NCI-H2171 treated with DMSO at 0.1 percent for 48 hours (cell line): ENCODE data around the gene IGF1R.

Source experiments
- DNase-seq: peaks from one replicate; lab custom pipeline; 2025; lab: John Stamatoyannopoulos, UW

The IGF1R gene

DNA sequence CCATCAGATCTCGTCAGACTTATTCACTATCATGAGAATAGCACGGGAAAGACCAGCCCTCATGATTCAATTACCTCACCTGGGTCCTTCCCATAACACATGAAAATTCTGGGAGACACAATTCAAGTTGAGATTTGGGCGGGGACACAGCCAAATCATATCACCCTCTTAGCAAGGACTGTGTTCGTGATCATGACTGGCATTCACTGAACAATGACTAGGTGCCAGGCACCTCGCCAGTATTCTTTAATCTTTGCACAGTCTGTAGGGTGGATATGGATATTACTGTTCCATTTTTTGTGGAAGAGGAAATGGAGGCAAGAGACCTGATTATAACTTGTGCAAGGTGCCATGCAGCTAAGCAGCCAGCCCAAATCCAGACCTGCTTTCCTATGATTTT lies 77.5 kb downstream of the IGF1R start:
- DNase-seq = no peak

DNA sequence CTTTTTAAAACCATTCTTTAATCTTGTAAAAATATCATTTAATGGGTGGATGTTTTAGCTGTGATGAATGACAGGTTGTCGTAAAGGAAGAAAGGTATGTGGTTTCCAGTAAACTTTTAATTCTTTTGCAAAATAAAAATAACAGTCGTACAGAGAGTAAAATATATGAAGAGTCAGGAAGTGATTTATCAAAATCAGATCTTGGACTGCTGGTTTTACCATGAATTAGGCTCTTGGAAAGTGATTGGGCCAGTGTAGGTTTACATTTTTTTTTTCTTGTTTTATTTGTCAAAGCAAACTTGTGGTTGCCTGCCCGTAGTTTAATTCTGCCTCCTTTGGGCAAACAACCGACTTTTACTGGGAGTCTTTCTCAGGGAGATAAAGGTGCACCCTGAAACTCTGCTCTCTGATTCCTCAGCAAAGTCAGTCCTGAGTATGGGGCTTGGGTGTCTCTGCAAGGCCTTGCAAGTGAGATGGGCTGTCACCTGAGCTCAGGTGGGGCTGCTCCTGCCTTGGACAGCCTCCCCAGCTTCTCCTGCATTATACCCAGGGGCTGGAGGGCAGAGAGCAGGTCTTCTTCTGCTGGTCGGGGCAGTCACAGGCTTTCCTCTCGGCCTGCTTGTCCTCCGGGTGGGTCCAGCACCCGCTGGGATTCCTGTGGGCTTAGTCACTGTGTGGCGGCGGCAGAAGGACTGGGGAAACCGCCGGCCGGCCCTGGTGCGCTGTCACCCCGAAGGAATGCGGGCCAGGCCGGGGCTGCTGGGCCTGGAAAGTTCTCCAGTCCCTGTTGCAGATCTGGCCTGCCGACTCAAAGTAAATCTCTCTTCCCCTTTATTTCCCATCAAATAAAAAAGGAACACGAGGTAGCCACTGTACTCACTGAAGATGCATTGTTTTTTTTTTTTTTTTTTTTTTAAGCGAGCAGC lies 79.0 kb downstream of the IGF1R start:
- no peak for DNase-seq

DNA sequence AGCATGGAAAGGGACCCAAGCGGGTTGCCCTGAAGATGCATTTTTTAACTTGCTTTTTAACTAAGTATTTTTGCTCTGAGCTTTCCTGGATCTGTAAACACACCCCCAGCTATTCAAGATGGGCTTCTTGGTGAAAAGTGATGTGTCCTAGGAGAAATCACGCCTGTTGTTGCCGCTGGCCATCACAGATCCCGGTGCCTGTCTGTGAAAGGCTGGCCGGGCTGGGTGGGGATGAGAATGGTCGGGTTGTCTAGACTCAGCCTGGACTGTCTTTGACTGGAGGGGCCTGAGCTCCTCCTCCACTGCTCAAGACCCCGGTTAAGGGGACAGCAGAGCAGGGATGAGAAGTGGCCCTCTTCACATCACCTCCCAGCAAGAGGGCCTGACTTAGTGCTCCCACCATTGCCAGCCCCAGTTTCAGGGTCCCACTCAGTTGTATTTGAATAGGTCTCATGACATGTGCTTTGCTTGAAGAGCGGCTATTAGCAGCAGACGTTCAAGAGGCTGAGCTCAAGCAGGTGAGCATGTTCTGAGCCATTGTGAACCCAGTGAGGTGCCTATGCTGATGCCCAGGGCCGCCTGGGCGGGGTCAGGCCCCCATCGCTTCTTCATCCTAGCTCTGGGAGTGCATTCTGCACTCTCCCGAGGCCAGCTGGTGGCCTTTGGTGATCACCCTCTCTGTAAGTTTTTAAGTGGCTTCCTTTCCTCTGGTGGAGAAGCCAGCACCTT lies 79.9 kb downstream of the IGF1R start:
- no peak for DNase-seq

DNA sequence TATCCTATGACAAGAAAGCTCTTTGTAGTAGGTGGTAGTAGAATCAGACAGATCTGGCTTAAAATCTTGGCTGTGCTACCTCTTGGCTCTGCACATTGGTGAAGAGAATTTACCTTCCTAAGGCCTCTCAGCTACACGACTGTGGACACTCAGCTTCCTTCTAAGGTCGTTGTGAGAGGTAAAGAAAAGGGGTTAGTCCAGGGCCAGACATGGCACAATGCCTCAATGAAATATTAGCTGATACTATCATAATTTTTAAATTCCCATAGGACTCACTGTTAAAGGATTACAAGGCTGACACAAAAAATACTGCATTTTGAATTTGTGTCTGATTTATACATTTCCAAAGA lies 80.4 kb downstream of the IGF1R start:
- no peak for DNase-seq

DNA sequence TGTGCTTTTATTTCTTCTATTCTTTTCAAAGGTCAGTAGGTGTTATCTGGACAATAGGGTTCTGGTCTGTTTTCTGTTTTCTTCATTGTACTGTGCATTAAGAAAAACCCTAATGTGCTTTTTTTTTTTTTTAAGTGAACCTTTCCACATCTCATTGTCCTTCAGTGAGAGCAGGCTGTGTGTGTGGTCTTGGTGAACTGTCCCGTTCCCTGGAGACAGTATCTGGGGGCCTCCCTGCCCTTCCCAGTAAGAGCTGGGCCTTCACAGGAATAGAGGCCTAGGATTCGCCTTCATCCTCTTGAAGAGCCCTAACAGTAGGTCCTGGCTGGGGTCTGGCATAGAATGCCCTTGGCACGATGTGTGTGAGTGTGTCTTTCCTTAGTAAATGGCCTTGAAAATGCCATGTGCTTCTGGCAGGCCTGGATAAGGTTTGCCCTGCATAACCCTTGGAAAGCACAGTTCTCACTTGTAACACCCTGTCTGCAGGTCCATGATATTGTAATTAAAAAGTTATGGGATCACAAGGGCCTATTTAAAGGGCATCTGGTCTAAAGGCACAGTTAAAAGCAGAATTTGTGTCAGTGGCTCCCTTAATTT lies 81.2 kb downstream of the IGF1R start:
- no peak for DNase-seq

DNA sequence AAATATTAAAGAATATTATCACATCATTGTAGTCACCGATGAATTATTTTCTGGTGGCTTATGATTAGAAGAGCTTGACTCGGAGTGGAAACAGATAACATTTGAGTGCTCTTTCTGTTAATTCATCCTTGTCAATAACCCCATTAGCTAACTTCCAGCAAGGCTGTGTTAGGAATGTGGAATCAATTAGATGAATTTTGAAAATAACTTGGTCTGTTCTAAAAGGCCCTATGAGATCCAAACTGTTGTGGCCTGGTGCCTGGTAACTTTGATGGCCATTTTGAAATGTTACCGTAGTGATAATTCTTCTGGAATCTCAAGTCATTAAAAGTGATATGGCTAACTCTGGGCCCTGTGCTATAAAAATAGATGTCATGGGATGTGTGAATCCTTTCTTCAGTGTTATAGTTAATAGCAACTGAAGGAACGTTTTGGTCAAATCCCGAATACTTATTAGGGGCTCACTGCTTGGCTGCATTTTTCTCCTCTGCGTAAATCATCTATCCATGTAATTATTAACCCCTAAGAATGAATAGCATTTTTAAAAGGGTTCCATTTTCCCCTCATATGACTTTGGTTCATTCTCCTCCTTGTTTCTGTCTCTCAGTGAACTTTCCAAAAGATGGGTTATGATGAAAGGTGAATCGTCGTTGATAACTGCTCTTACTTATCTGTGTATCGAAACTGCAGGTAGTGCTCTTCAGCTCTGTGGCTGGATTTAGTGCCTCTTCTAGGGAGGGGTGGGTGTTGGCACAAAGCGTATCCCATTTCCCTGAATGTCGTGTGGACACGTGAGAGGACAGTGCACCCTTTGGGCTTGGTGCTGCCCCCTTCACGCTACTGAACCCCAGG lies 82.7 kb downstream of the IGF1R start:
- no peak for DNase-seq

DNA sequence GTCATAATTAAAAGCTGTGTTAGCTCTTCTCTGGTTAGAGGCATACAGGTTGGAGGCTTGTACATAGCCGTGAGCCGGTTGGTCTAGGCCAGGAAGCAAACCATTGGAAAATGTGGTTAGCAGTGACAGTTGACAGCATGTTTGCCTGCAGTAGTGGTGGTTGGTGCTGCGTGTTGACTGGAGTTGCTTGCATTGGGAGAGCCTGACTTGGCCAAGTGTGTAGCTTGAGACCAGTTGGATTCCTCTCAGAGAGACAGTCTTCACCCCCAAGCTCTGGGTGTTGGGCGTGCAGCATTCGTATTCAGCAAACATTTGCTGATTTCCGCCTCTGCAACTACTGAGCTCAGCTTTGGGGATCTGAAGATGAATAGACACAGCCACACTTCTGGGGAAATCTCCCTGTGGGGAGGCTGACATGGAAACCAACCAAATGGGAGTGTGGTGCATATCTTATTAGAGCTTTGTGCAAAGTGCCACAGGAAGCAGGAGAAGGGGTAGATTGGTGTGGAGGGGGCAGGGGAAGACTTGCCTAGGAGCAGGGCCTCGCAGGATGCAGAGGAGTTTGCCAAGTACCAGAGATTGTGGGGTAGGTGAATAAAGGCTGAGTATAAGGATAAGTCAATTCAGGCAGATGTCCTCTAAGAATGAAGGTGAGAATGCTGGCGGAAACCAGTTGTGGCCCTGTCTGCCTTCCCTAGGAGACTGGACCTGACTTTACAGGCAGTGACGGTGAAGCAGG lies 83.5 kb downstream of the IGF1R start:
- DNase-seq = no peak

DNA sequence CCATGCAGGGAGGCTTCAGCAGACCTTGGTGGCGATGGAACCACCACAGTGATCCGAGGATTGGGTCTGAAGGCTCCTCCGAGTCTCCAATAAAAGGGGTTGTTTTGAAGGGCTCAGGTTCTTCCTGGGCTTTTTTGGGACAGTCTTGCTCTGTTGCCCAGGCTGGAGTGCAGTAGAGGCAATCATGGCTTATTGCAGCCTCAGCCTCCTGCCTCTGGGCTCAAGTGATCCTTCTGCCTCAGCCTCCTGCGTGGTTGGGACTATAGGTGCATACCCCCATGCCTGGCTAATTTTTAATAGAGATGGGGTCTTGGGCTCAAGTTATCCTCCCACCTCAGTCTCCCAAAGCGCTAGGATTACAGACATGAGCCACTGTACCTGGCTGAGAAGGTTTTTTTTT lies 84.8 kb downstream of the IGF1R start:
- no peak for DNase-seq

DNA sequence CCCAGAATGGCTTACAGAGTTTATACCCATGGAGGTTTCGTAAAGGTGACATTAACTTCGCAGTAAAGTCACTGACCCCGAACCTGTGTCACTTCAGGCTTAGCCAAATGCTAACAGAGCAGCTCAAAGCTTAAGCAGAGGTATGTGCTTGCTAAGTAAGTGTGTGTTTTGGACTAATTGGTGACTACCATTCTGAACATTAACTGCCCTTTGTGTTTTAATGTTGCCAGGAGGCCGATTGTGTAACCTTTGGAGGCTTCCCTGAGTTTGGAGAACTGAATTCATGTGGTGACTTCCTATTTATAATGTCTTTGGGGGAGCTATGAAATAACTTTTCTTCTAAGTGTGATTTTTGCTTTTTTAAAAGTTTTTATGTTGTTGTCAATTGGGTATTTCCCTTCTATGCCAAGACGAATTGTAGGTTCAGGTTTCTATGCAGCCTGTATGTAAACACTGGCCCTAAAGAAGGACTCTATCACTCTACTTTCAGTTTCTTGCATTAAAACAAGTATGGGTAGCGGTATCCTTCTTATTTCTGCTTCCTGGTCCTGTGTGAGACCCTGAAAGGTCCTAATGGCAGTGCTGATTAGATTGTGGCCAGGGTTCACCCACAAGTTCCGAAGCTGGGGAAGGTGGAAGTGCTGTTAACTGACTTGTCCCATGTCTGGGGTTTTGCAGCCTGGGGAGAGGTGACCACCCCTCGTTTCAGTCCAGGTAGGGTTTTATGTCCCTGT lies 86.3 kb downstream of the IGF1R start:
- no peak for DNase-seq

DNA sequence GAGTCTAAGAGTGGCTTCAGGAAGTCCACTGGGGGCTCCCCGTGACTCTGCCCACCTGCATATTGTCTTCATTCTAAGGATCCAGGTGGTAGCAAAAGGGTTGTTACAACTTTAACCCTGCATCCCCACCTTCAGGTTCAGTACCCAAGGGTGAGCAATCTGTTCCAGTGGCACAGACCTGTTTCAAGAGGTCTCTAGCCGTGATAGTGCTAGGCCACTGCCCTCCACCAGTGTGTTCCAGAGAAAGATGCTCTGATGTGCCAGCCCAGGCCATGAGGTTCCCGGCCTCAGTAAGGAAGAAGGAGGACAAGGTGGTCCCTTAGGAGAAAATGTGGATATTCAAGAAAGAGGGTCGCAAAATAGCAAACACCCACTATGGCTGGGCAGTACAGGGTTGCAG lies 87.0 kb downstream of the IGF1R start:
- DNase-seq = no peak

DNA sequence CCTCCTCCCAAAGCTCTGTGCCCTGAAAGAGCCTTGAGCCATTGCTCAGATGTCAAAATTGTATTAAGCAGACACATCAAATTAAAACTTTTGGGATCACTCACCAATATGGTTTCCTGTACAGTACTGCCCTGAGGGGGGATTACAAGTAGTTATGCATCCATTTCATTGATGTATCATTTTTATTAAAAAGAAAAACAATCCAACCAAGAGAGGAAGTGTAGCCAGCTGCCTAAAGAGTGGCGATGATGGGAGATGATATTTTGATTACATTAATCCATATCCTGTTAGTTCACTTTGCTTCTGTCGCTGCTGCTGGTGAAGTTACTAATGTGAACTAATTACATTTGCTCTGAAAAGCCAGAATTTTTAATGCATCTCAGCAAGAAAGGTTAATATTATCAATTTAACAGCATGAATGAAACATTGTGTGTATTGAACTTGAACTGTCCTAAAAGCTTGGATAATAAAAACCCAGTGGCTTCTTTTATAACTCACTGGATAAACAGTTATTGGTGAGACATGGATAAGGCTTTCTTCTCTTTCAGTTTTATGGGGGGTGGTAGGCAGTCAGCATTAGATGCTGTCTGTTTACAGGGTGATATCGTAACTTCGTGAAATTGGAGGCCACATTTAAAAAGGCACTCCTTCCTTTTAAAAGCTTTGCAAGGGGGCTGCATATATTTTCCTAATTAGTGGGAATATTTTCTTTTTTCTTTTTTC lies 87.7 kb downstream of the IGF1R start:
- no peak for DNase-seq

DNA sequence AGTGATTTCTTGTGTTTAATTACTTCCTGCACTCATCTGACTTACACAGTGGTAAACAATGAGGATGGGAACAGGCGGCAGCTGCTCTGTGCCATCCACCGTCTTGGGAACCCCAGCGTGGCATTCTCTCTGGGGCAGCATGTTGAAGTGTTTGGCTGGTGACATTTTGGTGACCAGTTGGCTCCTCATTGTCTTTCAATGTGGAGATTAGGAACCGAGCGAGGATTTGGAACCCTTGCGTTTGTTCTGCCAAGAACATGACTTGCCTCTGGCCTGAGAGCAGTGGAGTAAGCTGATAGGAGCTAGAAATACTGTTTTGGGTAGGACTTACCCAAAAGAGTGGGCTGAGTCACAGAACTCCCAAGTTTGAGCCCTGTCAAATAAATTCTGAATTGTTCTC lies 88.8 kb downstream of the IGF1R start:
- peak; percentile 12 for DNase-seq

DNA sequence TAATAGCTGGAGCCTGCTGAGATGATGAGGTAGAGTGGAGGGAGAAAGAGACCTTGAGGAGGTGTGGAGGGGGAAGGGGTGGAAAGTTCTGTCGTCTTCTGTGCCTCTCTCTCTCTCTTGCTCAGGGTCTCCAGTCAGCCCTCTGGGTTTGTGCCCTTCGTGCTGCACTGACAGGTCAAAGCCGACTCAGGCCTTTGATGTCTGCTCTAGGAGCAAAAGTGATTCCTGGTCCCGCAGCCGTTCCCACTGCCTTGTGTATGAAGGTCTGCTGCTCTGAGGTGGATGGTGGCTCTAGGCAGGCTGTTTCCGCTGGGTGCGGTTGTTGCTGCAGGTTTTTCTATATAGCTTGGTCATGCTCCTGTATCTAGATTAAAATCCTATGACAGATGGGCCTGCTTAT lies 89.4 kb downstream of the IGF1R start:
- DNase-seq = no peak

DNA sequence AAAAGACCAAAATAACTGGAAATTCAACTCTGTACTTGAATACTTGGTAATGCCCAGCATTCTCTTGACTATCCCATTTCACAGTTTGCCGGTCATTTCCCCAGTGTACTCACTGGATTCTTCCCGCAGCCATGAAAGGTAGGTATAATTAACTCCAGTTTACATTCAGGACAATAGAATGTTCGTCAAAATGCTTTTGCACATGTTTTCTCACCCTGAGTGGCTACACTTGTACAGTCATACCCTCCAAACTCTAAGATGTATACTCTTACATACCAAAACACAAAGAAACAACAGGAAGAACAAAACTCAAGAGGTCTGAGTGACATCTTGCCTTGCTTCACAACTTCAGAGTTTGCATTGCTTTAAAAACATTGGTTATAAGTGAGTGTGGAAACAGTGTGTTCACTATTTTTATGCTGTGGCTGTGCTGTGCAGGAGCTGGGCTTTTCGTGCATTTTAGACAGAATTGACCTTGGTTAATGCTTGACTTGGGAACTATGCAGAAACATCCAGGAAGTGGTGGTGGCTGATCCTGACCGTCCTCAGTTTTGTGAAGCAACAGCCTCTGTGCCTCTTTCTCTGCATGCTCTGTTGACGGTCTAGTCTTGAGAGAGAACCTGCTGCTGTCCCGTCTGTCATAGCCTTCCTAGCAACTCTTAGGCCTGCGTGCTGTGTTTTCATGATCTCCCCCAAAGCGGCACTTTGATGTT lies 90.5 kb downstream of the IGF1R start:
- DNase-seq = no peak

DNA sequence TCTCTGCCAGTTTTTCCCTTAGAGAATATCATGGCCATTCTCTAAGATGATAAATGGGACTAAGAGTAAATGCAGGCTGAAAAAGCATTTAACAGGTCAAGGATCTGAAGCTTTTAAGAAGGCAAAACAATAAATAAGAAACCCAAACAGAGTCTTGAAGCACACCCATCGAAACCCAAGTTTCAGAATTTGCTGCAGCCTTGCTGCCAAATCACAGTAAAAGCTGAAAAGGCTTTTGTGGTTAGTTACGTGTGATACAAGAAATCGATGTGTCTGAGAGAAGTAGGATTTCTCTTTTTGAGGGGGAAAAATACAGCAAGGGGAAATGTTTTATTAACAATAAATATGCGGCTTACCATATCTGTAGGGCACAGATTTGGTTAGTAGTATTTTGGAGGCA lies 92.0 kb downstream of the IGF1R start:
- DNase-seq = no peak

DNA sequence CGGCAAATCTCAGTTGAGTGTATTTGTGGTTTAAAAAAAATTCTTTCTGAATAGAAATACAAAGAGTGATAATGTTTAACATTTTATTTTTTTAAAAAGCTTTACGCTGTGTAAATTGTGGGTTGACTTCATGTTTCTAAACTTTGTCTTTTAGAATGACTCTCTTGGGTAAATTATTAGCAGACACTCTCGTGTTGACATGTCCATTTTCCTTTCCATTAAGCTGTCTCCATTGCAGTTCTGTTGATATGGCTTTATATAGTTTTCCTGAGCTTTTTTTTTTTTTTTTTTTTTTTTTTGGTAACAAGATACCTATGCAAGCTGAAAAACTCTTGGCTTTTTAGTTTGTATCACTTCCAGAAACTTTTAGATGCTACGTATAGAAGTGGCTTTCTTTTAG lies 92.6 kb downstream of the IGF1R start:
- DNase-seq = no peak

DNA sequence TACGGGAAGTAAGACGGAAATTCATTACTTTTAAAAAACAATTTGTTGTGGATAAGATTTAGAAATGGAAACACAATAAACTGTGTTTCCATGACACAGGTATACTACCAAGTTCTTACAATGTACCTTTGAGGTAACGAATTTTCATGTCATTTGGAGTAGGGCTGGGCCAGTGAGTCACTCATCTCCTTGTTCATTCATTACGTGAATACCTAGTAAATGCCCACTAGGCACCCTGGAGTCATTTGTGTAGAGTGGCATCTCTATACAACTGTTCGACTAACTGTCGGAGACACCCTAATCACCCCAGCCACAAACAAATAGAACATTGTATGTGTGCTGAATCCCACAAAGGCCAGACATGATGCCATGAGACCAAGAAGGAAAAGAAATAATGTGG lies 94.8 kb downstream of the IGF1R start:
- no peak for DNase-seq

DNA sequence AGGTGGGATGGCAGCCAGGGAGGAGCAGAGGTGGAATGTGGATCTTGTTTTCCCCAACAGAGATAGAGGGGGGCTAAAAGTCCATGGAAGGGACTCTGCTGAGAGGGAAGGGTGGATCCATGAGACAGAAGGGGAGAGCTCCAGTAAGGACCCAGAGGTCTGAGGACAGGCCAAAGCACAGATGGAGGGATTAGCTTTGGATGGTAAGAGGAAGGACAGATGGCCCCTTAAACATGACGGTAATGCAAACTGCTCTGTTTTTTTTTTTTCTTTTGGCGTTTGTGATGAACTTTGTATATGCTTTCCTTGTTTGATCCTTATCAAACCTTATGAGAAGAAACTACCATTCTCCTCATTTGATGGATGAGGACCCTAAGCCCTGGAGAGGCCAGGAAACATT lies 96.2 kb downstream of the IGF1R start:
- DNase-seq = peak; percentile 41

DNA sequence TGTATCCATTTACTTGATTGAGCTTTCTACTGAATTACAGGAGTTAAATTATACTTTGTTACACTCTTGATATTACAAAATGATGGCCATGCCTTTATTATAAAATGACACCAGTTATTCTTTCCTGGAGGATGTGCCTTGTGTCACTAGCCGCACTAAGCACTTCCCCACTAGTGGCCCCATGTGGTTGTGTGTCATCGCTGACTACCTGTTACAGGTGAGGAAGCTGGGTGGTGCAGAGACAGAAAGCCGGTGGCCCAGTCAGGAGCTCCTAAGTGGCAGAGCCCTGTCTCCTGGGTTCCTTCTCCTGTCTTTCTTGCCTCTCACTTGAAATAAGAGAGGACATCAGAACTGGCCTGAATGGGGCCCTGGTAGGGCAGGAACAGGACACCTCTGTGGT lies 96.8 kb downstream of the IGF1R start:
- no peak for DNase-seq
